Fibroblast of lung (primary cell): ENCODE results near the gene PIGP.

Experiments used
- CTCF ChIP-seq, 2 donors: IDR thresholded peaks in 1 of 2; conservative IDR thresholded peaks in 1 of 2; 1 replicate in 1 of 2; 2 replicates in 1 of 2; pipeline ENCODE4 v1.5.1; 2011 to 2012; ENCODE audit warnings: low read length in 2 of 2, control low read depth in 1 of 2, inconsistent platforms in 1 of 2, low read depth in 1 of 2, mild to moderate bottlenecking in 1 of 2
- EZH2 ChIP-seq: IDR thresholded peaks from 2 replicates; pipeline ENCODE4 v1.5.1; 2012; ENCODE audit warnings: low read length, control low read depth, mild to moderate bottlenecking; ENCODE audit errors: missing control alignments

GRCh38 chr21:37071561-37072273, 1.2 kb downstream of the PIGP start:
- no peak for TF ChIP-seq CTCF (conservative IDR thresholded peaks at IDR 0.05 in 1 of 2, IDR thresholded peaks at IDR 0.05 in 1 of 2; ENCODE audit: low read depth in 1 of 2, low read length in 2 of 2)
- no peak for TF ChIP-seq EZH2
